AG04450 (cell line): ENCODE measurements around the gene BTBD10. TPM values are rescaled to one million over a fixed set of nuclear protein-coding genes. Genes with fewer than 3 reads are reported as not detected.

Source experiments
- CTCF ChIA-PET: fragments of 300-600, 350-600 bp; formaldehyde crosslinking; extraction: SDS; loops from one replicate; lab custom pipeline; 2022; ENCODE audit warnings: antibody characterized with exemption, inconsistent platforms; lab: Charles Lee
- POLR2A ChIA-PET: fragments of 350-600 bp; formaldehyde crosslinking; extraction: SDS; loops from one replicate; lab custom pipeline; 2021; ENCODE audit warnings: antibody characterized with exemption, inconsistent platforms; lab: Yijun Ruan, JAX
- DNase-seq: peaks from one replicate; pipeline ENCODE4 v3.0.0-alpha.2; 2011; ENCODE audit warnings: low read depth, low spot score
- H3K27ac ChIP-seq: one replicate; pipeline ENCODE4 v1.5.1; 2012; ENCODE audit warnings: low read depth, low read length, control low read depth
- H3K27me3 ChIP-seq: one replicate; pipeline ENCODE4 v1.6.0; 2012; ENCODE audit warnings: low read length; ENCODE audit not compliant: control insufficient read depth, insufficient read depth
- H3K4me3 ChIP-seq: 2 replicates; pipeline ENCODE4 v1.5.1; 2011; ENCODE audit warnings: mild to moderate bottlenecking, low read depth, low read length, control low read depth
- H3K9me3 ChIP-seq: 2 replicates; pipeline ENCODE4 v1.5.1; 2012; ENCODE audit warnings: low read length; ENCODE audit not compliant: control insufficient read depth, insufficient read depth
- CTCF ChIP-seq: IDR thresholded peaks from 2 replicates; pipeline ENCODE4 v1.5.1; 2011; ENCODE audit warnings: low read depth, low read length, control low read depth, inconsistent platforms
- polyA plus RNA-seq: library from polyadenylated mRNA; depleted of rRNA; stranded (reverse); fragments of >200 nt; gene quantifications from 2 replicates; pipeline ENCODE4 v1.2.3, GENCODE V29; 2011

The BTBD10 gene
- polyA plus RNA-seq, 1 experiment, result 60.8 TPM

GRCh38 chr11:13380731-13381130 is 82.3 kb downstream of the BTBD10 start:
- H3K27ac ChIP-seq, result no peak overlapping the region
- H3K9me3 ChIP-seq, result no peaks in the 10 kb centered on the region
- no peaks in the 10 kb centered on the region for H3K27me3 ChIP-seq
- CTCF ChIA-PET, result interaction anchor here (1.2 to 6.0 kb wide), 3 partner anchors 26 to 416 kb away, joined by 5 to 35 read pairs (median 26); no protein-coding TSS in a partner anchor
- TF ChIP-seq CTCF, result no peak
- POLR2A ChIA-PET, result no interaction called here
- H3K4me3 ChIP-seq, result no peak overlapping the region
- DNase-seq, result no peak

GRCh38 chr11:13378316-13378715 is 84.7 kb downstream of the BTBD10 start:
- ChIA-PET POLR2A (interaction anchor here (0.7 kb wide), 1 partner anchor 8 kb away, joined by 3 read pairs; no protein-coding TSS in a partner anchor), CTCF (interaction anchor here (0.7 to 0.9 kb wide), 2 partner anchors 35 to 168 kb away, joined by 3 read pairs; no protein-coding TSS in a partner anchor)
- no peaks in the 10 kb centered on the region for H3K27me3 ChIP-seq
- DNase-seq, result no peak
- H3K27ac ChIP-seq, result no peak overlapping the region
- H3K9me3 ChIP-seq, result no peaks in the 10 kb centered on the region
- no peak overlapping the region for H3K4me3 ChIP-seq
- TF ChIP-seq CTCF, result no peak

GRCh38 chr11:13376838-13377237 is 86.2 kb downstream of the BTBD10 start:
- ChIA-PET POLR2A (no interaction called here), CTCF (interaction anchor here (1.1 kb wide), 1 partner anchor 33 kb away, joined by 4 read pairs; no protein-coding TSS in a partner anchor)
- H3K27ac ChIP-seq, result no peak overlapping the region
- no peaks in the 10 kb centered on the region for H3K9me3 ChIP-seq
- H3K27me3 ChIP-seq, result no peaks in the 10 kb centered on the region
- no peak overlapping the region for H3K4me3 ChIP-seq
- no peak for DNase-seq
- TF ChIP-seq CTCF, result no peak

- no peak for DNase-seq
- ChIA-PET CTCF (interaction anchor here (1.1 to 4.8 kb wide), 2 partner anchors 8 to 33 kb away, joined by 4 to 26 read pairs; no protein-coding TSS in a partner anchor), POLR2A (no interaction called here)
- TF ChIP-seq CTCF, result no peak
- Histone ChIP-seq H3K27me3 (no peaks in the 10 kb centered on the region), H3K9me3 (no peaks in the 10 kb centered on the region), H3K4me3 (no peak overlapping the region), H3K27ac (no peak overlapping the region)
These were observed 86.6 kb downstream of the BTBD10 start for GRCh38 chr11:13376402-13376801.

- no peak overlapping the region for H3K27ac ChIP-seq
- H3K9me3 ChIP-seq, result no peaks in the 10 kb centered on the region
- H3K4me3 ChIP-seq, result no peak overlapping the region
- H3K27me3 ChIP-seq, result no peaks in the 10 kb centered on the region
- TF ChIP-seq CTCF, result no peak
- POLR2A ChIA-PET, result no interaction called here
- DNase-seq, result no peak
- CTCF ChIA-PET, result interaction anchor here (0.9 to 4.8 kb wide), 4 partner anchors 9 to 166 kb away, joined by 3 to 26 read pairs (median 5); no protein-coding TSS in a partner anchor
These were observed 87.2 kb downstream of the BTBD10 start for GRCh38 chr11:13375798-13376197.
